H1 (cell line): ENCODE results near the gene FHAD1. TPM values are rescaled to one million over a fixed set of nuclear protein-coding genes. Genes with fewer than 3 reads are reported as not detected.

Experiments
- CTCF ChIA-PET: fragments of 300-600 bp; sonication (Branson Sonifier 250); formaldehyde crosslinking; loops from one replicate; lab custom pipeline; 2021; ENCODE audit not compliant: partially characterized antibody; lab: Charles Lee
- POLR2A ChIA-PET: fragments of 300-600 bp; sonication (Branson Sonifier 250); formaldehyde crosslinking; loops from one replicate; lab custom pipeline; 2021; ENCODE audit warnings: inconsistent platforms; ENCODE audit not compliant: partially characterized antibody; lab: Charles Lee
- DNase-seq, 2 experiments: peaks; one replicate each; pipeline versions ENCODE4 v3.0.0 to v3.0.0-alpha.2; 2010 to 2022; ENCODE audit warnings: low spot score in 2 of 2, low read depth in 1 of 2, mixed read lengths in 1 of 2
- FAIRE-seq: peaks from 2 replicates; lab custom pipeline; 2011; peaks lifted over from hg19 to GRCh38; lab: Jason Lieb, UNC
- H2AFZ ChIP-seq: 2 replicates; pipeline ENCODE4 v1.8.1; 2012; ENCODE audit warnings: low read length, inconsistent platforms
- H2AK5ac ChIP-seq: 2 replicates; pipeline ENCODE4 v1.6.1; 2013; ENCODE audit warnings: low read depth, low read length
- H2BK120ac ChIP-seq: replicated peaks from 2 replicates; pipeline ENCODE3; 2013; ENCODE audit warnings: low read depth, low read length, inconsistent platforms
- H2BK12ac ChIP-seq: 2 replicates; pipeline ENCODE4 v1.6.1; 2013; ENCODE audit warnings: low read depth, low read length
- H2BK15ac ChIP-seq: 2 replicates; pipeline ENCODE4 v1.6.1; 2013; ENCODE audit warnings: low read length
- H2BK20ac ChIP-seq: 2 replicates; pipeline ENCODE4 v1.6.1; 2013; ENCODE audit warnings: low read length
- H2BK5ac ChIP-seq: 2 replicates; pipeline ENCODE4 v1.6.1; 2013; ENCODE audit warnings: low read depth, low read length
- H3K14ac ChIP-seq: 2 replicates; pipeline ENCODE4 v1.6.1; 2013; ENCODE audit warnings: inconsistent platforms; ENCODE audit not compliant: insufficient read length
- H3K18ac ChIP-seq: 2 replicates; pipeline ENCODE4 v1.6.1; 2013; ENCODE audit warnings: low read length; ENCODE audit errors: extremely low read depth
- H3K23ac ChIP-seq: 2 replicates; pipeline ENCODE4 v1.6.1; 2013; ENCODE audit warnings: inconsistent platforms; ENCODE audit not compliant: insufficient read length
- H3K23me2 ChIP-seq: 2 replicates; pipeline ENCODE4 v1.6.1; 2013; ENCODE audit warnings: low read depth, low read length
- H3K27ac ChIP-seq: 2 replicates; pipeline ENCODE4 v1.6.1; 2011; ENCODE audit warnings: low read depth, low read length, inconsistent platforms
- H3K27me3 ChIP-seq, 4 experiments: replicated peaks in 1 of 4; 1 replicate in 1 of 4; 2 replicates in 3 of 4; pipeline versions ENCODE4 v1.6.1 to v1.8.1; 2011 to 2013; ENCODE audit warnings: low read length in 3 of 4, mild to moderate bottlenecking in 3 of 4, inconsistent platforms in 2 of 4, mixed read lengths in 2 of 4, moderate library complexity in 1 of 4; ENCODE audit not compliant: control insufficient read depth in 3 of 4, insufficient read depth in 3 of 4; ENCODE audit errors: extremely low read depth in 1 of 4
- H3K36me3 ChIP-seq, 4 experiments: 2 replicates each; pipeline versions ENCODE4 v1.6.1 to v1.8.1; 2011 to 2013; ENCODE audit warnings: mild to moderate bottlenecking in 4 of 4, low read length in 3 of 4, moderate library complexity in 2 of 4, control low read depth in 1 of 4, inconsistent platforms in 1 of 4; ENCODE audit not compliant: insufficient read depth in 4 of 4, control insufficient read depth in 2 of 4
- H3K4ac ChIP-seq: replicated peaks from 2 replicates; pipeline ENCODE3; 2013; ENCODE audit warnings: low read length, low read depth, mixed read lengths, inconsistent platforms; ENCODE audit not compliant: insufficient read length
- H3K4me1 ChIP-seq, 4 experiments: replicated peaks in 1 of 4; 1 replicate in 1 of 4; 2 replicates in 3 of 4; pipeline versions ENCODE4 v1.6.1 to v1.8.1; 2011 to 2013; ENCODE audit warnings: low read length in 3 of 4, inconsistent platforms in 2 of 4, mixed read lengths in 1 of 4; ENCODE audit not compliant: insufficient read depth in 4 of 4, control insufficient read depth in 3 of 4
- H3K4me2 ChIP-seq, 2 experiments: 2 replicates each; pipeline versions ENCODE4 v1.6.1 to v1.8.1; 2011 to 2013; ENCODE audit warnings: low read depth in 2 of 2, low read length in 2 of 2, control low read depth in 1 of 2, inconsistent platforms in 1 of 2, mild to moderate bottlenecking in 1 of 2; ENCODE audit not compliant: insufficient read depth in 1 of 2
- H3K4me3 ChIP-seq, 4 experiments: fragments of 200-600, 300-600 bp in 1 of 4; sonication (generic), shearing (Covaris generic), sonication (Bioruptor Twin) in 1 of 4; 2 replicates each; pipeline versions ENCODE4 v1.5.1 to v1.8.1; 2011 to 2016; ENCODE audit warnings: low read length in 4 of 4, low read depth in 3 of 4, control low read depth in 2 of 4, inconsistent platforms in 2 of 4, mild to moderate bottlenecking in 2 of 4, mixed read lengths in 1 of 4, moderate library complexity in 1 of 4; ENCODE audit not compliant: insufficient read depth in 2 of 4; ENCODE audit errors: extremely low read depth in 1 of 4
- H3K56ac ChIP-seq: replicated peaks from 2 replicates; pipeline ENCODE3; 2013; ENCODE audit warnings: low read depth, mild to moderate bottlenecking, mixed read lengths, low read length, inconsistent platforms; ENCODE audit not compliant: insufficient read length
- H3K79me1 ChIP-seq: 2 replicates; pipeline ENCODE4 v1.6.1; 2013; ENCODE audit warnings: low read depth, low read length, control low read depth
- H3K79me2 ChIP-seq, 2 experiments: 2 replicates each; pipeline versions ENCODE4 v1.6.1 to v1.8.1; 2012 to 2013; ENCODE audit warnings: low read length in 2 of 2, mild to moderate bottlenecking in 2 of 2, inconsistent platforms in 1 of 2; ENCODE audit not compliant: insufficient read depth in 2 of 2, control insufficient read depth in 1 of 2
- H3K9ac ChIP-seq, 4 experiments: replicated peaks in 1 of 4; 1 replicate in 1 of 4; 2 replicates in 3 of 4; pipeline versions ENCODE4 v1.6.1 to v1.8.1; 2011 to 2013; ENCODE audit warnings: low read depth in 3 of 4, low read length in 3 of 4, control low read depth in 2 of 4, mild to moderate bottlenecking in 2 of 4, moderate library complexity in 2 of 4, inconsistent platforms in 1 of 4; ENCODE audit errors: extremely low read depth in 1 of 4
- H3K9me3 ChIP-seq, 2 experiments: 2 replicates each; pipeline versions ENCODE4 v1.6.1 to v1.8.1; 2012 to 2013; ENCODE audit warnings: mild to moderate bottlenecking in 2 of 2, moderate library complexity in 2 of 2, control low read depth in 1 of 2, inconsistent platforms in 1 of 2, low read depth in 1 of 2, low read length in 1 of 2, mixed read lengths in 1 of 2; ENCODE audit not compliant: insufficient read depth in 2 of 2
- H4K20me1 ChIP-seq, 2 experiments: replicated peaks in 1 of 2; 2 replicates each; pipeline versions ENCODE3 to v1.8.1; 2011 to 2013; ENCODE audit warnings: inconsistent platforms in 2 of 2, low read length in 2 of 2, mild to moderate bottlenecking in 1 of 2; ENCODE audit not compliant: insufficient read depth in 2 of 2, control insufficient read depth in 1 of 2
- H4K5ac ChIP-seq: 2 replicates; pipeline ENCODE4 v1.6.1; 2013; ENCODE audit warnings: low read length, low read depth, mixed read lengths, inconsistent platforms; ENCODE audit not compliant: insufficient read length
- H4K8ac ChIP-seq: 2 replicates; pipeline ENCODE4 v1.8.0; 2013; ENCODE audit warnings: mild to moderate bottlenecking, moderate library complexity, low read length, inconsistent platforms; ENCODE audit not compliant: insufficient read depth; ENCODE audit errors: extremely low read depth
- H4K91ac ChIP-seq: replicated peaks from 2 replicates; pipeline ENCODE3; 2013; ENCODE audit warnings: low read length, mixed read lengths, inconsistent platforms; ENCODE audit not compliant: insufficient read length
- CBX5 ChIP-seq: fragments of 300-800, 300-1000 bp; sonication (generic); IDR thresholded peaks from 2 replicates; pipeline ENCODE4 v1.7.1; 2016; ENCODE audit warnings: antibody characterized with exemption, low read length, low read depth
- CHD2 ChIP-seq: IDR thresholded peaks from 2 replicates; pipeline ENCODE4 v1.6.1; 2012; ENCODE audit warnings: low read length, improper control_type of control experiment
- EP300 ChIP-seq, 2 experiments: IDR thresholded peaks; 1 replicate in 1 of 2; 2 replicates in 1 of 2; pipeline ENCODE4 v1.6.1; 2011 to 2012; ENCODE audit warnings: low read depth in 2 of 2, low read length in 2 of 2, mild to moderate bottlenecking in 2 of 2, borderline replicate concordance in 1 of 2, inconsistent platforms in 1 of 2, moderate library complexity in 1 of 2
- PHF8 ChIP-seq: fragments of 200-600 bp; sonication (generic); conservative IDR thresholded peaks from 2 replicates; pipeline ENCODE4 v1.7.1; 2012; ENCODE audit warnings: low read depth, mild to moderate bottlenecking, inconsistent platforms, low read length, moderate library complexity
- POLR2A ChIP-seq, 2 experiments: IDR thresholded peaks; 1 replicate in 1 of 2; 2 replicates in 1 of 2; pipeline ENCODE4 v1.6.1; 2011; ENCODE audit warnings: low read depth in 2 of 2, low read length in 2 of 2, mild to moderate bottlenecking in 2 of 2; ENCODE audit errors: control extremely low read depth in 1 of 2
- RAD21 ChIP-seq, 2 experiments: IDR thresholded peaks in 1 of 2; conservative IDR thresholded peaks in 1 of 2; 2 replicates each; pipeline ENCODE4 v1.6.1; 2011; ENCODE audit warnings: low read depth in 2 of 2, low read length in 2 of 2, improper control_type of control experiment in 1 of 2, inconsistent platforms in 1 of 2, mild to moderate bottlenecking in 1 of 2, moderate library complexity in 1 of 2
- RNF2 ChIP-seq: fragments of 200-900, 300-1000 bp; sonication (generic); IDR thresholded peaks from 2 replicates; pipeline ENCODE4 v1.7.1; 2016; ENCODE audit warnings: borderline replicate concordance, low read depth, mild to moderate bottlenecking, antibody characterized with exemption, low read length; ENCODE audit not compliant: poor library complexity, severe bottlenecking; ENCODE audit errors: missing control alignments
- SP4 ChIP-seq: IDR thresholded peaks from 2 replicates; pipeline ENCODE4 v1.6.1; 2012; ENCODE audit warnings: low read length, inconsistent platforms
- SRF ChIP-seq: IDR thresholded peaks from 2 replicates; pipeline ENCODE4 v1.6.1; 2011; ENCODE audit warnings: mild to moderate bottlenecking, low read depth, low read length, moderate library complexity
- WGBS, 2 experiments: shearing (Covaris generic) in 1 of 2; methylation state at CpG; one replicate each; pipeline versions ENCODE4 v1.1.6 to v1.1.7; 2013 to 2015; ENCODE audit warnings: low lambda C conversion rate in 2 of 2, mixed read lengths in 2 of 2, inconsistent platforms in 1 of 2, low coverage in 1 of 2, missing lambda C conversion rate in 1 of 2; ENCODE audit not compliant: insufficient replicate concordance in 2 of 2, insufficient coverage in 1 of 2, insufficient read length in 1 of 2; ENCODE audit errors: extremely low coverage in 1 of 2, missing lambda C conversion rate in 1 of 2; 5-methylcytosine and 5-hydroxymethylcytosine counted together
- polyA plus RNA-seq, 7 experiments: library from polyadenylated mRNA; depleted of rRNA in 3 of 7; stranded (reverse) in 5 of 7; unstranded in 2 of 7; fragments of >200 nt in 5 of 7; fragments of 200-250 nt in 2 of 7; gene quantifications; 1 replicate in 5 of 7; 2 replicates in 1 of 7; 4 replicates in 1 of 7; pipeline versions ENCODE4 v1.2.1 to v1.2.3, GENCODE V29; 2011 to 2013; ENCODE audit warnings: missing spikeins in 2 of 7, mixed read lengths in 2 of 7
- total RNA-seq: library from RNA; stranded (reverse); fragmentation: NEBNext Ultra II Directional; extraction: Animal tissue kit (Norgen Biotek cat#: 25700); gene quantifications from 2 replicates; pipeline ENCODE4 v1.2.1, GENCODE V29; 2021
- TF ChIP-seq, protein P1 (sequence below): IDR thresholded peaks from 2 replicates; pipeline ENCODE4 v1.6.1; 2012; ENCODE audit warnings: inconsistent platforms

Gene FHAD1
- total and polyA plus RNA-seq, 2 of the 8 experiments (the other 6 are each of a cell fraction or from before 2014, with no cell fraction given): 0.39 to 0.69 TPM

DNA sequence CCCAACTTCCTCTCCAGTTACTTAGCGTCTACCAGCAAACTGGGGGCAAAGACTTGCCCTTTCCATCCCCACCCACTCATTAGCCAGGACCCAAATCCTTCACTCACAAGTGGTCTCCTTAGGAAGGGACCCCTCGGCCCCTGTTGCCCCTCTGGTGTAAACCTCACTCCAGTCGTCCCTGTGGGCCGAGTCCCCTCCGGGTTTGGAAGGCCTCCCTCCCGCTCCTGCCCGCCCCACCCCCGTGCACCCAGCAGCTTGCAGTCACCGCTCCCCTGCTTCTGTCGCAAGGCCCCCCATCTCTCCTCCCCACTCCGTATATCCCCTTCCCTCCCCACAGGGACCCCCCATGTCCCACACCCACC, 163.8 kb downstream of the FHAD1 start:
- Histone ChIP-seq H3K79me1 (no peaks in the 10 kb centered on the region; the same call in 1 of the 2 replicates), H3K18ac (no peak overlapping the region; the same call in 1 of the 2 replicates), H2BK20ac (no peak overlapping the region), H2BK12ac (peak overlapping the region; percentile 75; the same call in 1 of the 2 replicates), H3K14ac (no peak overlapping the region), H2BK5ac (no peak overlapping the region), H3K9me3 (no peaks in the 10 kb centered on the region), H3K9ac (0 out of 7 replicates have a peak overlapping the region, but pooled peaks of 1 of the 4 experiments have one; percentile 11), H3K36me3 (no peaks in the 10 kb centered on the region), H3K27ac (no peak overlapping the region), H3K4me1 (peaks cover 0 to 20% (median 4%) of the 10 kb centered on the region in 4 experiments; a peak in 6 of 7 replicates), H3K23ac (no peak overlapping the region), H2BK120ac (no peak overlapping the region), H3K4me2 (peak overlapping the region; percentile 85 to 93), H2AFZ (no peak overlapping the region), H4K91ac (no peak overlapping the region), H3K56ac (no peak overlapping the region), H3K4ac (peak overlapping the region; percentile 4), H4K20me1 (peaks cover 2 to 7% of the 10 kb centered on the region in 2 experiments), H3K23me2 (peaks cover 8% of the 10 kb centered on the region), H3K27me3 (peaks cover 0 to 19% (median 14%) of the 10 kb centered on the region in 4 experiments; a peak in 6 of 7 replicates), H4K8ac (no peak overlapping the region), H3K79me2 (no peaks in the 10 kb centered on the region), H4K5ac (no peak overlapping the region), H2BK15ac (0 out of 2 replicates have a peak overlapping the region, but pooled peaks have one; percentile 72), H2AK5ac (no peak overlapping the region), H3K4me3 (peak overlapping the region; percentile 51 to 78 (median 64))
- WGBS, 2 experiments: 71% methylated on average over 4 of the region's 11 CpGs; no CpG with 5 or more reads in 1 of the 2 experiments
- CTCF ChIA-PET: interaction anchor here (3.3 kb wide), 1 partner anchor 21 kb away, joined by 15 read pairs; no protein-coding TSS in a partner anchor
- FAIRE-seq: no peak
- no peak for DNase-seq
- TF ChIP-seq EP300 (IDR thresholded peaks at IDR 0.05; ENCODE audit: borderline replicate concordance in 1 of 2, low read depth in 2 of 2, low read length in 2 of 2) (no peak), CHD2 (no peak), POLR2A (IDR thresholded peaks at IDR 0.05; ENCODE audit: control extremely low read depth in 1 of 2, low read depth in 2 of 2, low read length in 2 of 2) (no peak), RAD21 (IDR thresholded peaks at IDR 0.05 in 1 of 2, conservative IDR thresholded peaks at IDR 0.05 in 1 of 2; ENCODE audit: low read depth in 2 of 2, low read length in 2 of 2) (no peak), PHF8 (no peak), RNF2 (no peak), SP4 (no peak), CBX5 (no peak), SRF (no peak)
- TF ChIP-seq, protein P1, sequence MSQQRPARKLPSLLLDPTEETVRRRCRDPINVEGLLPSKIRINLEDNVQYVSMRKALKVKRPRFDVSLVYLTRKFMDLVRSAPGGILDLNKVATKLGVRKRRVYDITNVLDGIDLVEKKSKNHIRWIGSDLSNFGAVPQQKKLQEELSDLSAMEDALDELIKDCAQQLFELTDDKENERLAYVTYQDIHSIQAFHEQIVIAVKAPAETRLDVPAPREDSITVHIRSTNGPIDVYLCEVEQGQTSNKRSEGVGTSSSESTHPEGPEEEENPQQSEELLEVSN: no peak
- POLR2A ChIA-PET: interaction anchor here (1.7 kb wide), 1 partner anchor 13 kb away, joined by 5 read pairs; no protein-coding TSS in a partner anchor
